RPMI7951 (cell line): ENCODE data around the gene ARID3B. TPM values are rescaled to one million over a fixed set of nuclear protein-coding genes. Genes with fewer than 3 reads are reported as not detected.

Experiments used
- DNase-seq: peaks from one replicate; pipeline ENCODE4 v3.0.0-alpha.2; 2012; ENCODE audit warnings: low read depth
- total RNA-seq: library from RNA; depleted of rRNA; stranded (reverse); fragments of >200 nt; shearing (Covaris generic); gene quantifications from 2 replicates; pipeline ENCODE4 v1.2.3, GENCODE V29; 2014; rRNA removed

Gene ARID3B
- total RNA-seq, 1 experiment from 2014 or later, result 0.72 TPM

GRCh38 chr15:74642348-74642733, 101.3 kb downstream of the ARID3B start:
- no peak for DNase-seq

- DNase-seq, result no peak
Measured at GRCh38 chr15:74642734-74643664, 102.0 kb downstream of the ARID3B start.

- DNase-seq, result no peak
Measured at GRCh38 chr15:74643665-74644204, 102.7 kb downstream of the ARID3B start.

GRCh38 chr15:74646480-74646879, 105.5 kb downstream of the ARID3B start:
- no peak for DNase-seq

Other genes with a start within 250 kb of the ARID3B start
- not detected in 2 replicates for gene CYP11A1, start 173.6 kb upstream of the ARID3B start, total RNA-seq
- gene SEMA7A, start 107.3 kb upstream of the ARID3B start, total RNA-seq, result 20.7 and 20.8 TPM in 2 replicates
- gene UBL7, start 80.1 kb upstream of the ARID3B start, total RNA-seq, result 96.5 and 121 TPM in 2 replicates
- 55.5 and 65.5 TPM in 2 replicates for gene CLK3, start 74.6 kb downstream of the ARID3B start, total RNA-seq
- 7.4 and 10.6 TPM in 2 replicates for gene EDC3, start 154.8 kb downstream of the ARID3B start, total RNA-seq
- gene CYP1A1, start 184.3 kb downstream of the ARID3B start, total RNA-seq, result 1.3 and 1.4 TPM in 2 replicates
- gene CYP1A2, start 207.6 kb downstream of the ARID3B start, total RNA-seq, result not detected in 2 replicates
- 21.4 and 24.6 TPM in 2 replicates for gene CSK, start 240.9 kb downstream of the ARID3B start, total RNA-seq